NCI-H1694 (cell line): Measurements from ENCODE around the gene AURKB.
"Not testable (repeated sequence)": the region's sequence is repeated elsewhere in the genome, so short reads cannot be mapped to it uniquely, and the experiment has no call there.

Experiments
- DNase-seq: peaks from one replicate; lab custom pipeline; 2025; lab: John Stamatoyannopoulos, UW

Gene AURKB

DNA sequence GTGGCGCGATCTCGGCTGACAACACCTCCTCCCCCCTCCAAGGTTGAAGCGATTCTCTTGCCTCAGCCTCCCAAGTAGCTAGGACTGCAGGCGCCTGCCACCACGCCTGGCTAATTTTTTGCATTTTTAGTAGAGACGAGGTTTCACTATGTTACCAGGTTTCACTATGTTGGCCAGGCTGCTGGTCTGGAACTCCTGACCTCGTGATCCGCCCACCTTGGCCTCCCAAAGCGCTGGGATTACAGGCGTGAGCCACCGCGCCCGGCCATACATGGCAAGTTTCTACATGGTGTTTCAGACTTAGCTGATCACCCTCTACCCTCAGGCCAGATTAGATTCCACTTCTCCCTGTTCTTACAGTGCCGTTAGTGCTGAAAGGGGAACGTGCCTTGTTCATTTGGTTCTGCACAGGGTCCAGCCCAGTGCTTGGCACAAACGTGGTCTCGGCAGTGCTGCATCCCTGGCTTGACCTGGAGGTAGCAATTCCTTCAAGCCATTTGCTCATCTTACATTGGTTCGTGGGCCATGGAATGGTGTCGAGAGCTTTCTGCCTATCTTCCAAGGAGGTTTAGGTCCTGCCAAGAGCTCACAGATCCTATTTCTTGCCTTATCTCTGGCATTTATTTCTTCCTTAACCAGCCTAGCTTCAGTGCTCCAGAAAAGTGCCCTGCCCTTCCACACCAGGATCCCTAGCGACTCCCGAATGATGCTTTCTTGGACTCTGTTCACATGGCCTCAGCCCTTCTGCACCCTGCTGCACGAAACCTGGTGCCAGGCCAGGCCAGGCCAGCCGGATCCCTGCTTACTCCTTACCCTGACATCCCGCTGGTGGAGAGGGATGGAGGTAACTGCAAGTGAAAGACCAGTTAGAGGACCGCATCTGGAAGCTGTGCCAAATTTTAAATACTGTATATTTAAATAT, 14.8 kb upstream of the AURKB start:
- no peak for DNase-seq

DNA sequence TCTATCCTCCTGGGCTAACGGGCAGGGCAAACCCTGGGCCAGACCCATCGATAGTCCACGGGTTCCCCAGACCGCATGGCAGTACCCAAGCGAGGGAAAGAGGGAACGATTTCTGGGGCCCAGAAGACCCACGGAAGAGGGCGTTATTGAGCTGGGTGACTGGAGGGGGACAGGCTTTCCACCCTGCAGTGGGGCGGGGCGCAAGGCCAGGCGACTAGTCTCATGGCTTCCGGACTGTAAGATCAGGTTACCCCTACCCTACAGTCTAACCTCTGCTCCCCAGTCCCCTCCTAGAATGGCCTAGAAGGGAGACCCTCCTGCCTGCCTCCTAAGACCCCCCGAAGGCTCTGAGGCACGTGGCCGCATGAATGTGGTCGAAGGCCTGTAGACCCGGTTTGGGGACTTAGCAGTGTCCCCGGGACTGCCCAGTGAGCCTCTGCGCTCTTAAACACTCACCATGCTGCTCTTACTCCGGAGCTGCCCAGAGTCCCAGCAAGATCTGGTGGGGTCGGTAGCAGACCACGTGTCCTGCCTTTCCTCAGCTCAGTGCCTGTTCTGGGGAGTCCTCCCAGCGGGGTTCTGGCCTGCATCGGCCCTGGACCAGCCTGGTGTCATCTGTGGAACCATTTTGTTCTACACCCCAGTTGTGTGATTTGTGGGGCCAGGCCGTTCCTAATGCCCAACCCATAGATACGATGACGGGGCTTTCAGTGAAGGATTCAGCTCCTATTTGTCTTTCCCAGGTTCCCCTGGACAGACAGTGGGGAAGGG, 13.2 kb upstream of the AURKB start:
- DNase-seq, result peak; percentile 66

GRCh38 chr17:8222630-8223355, 12.4 kb upstream of the AURKB start:
- DNase-seq, result peak; percentile 83

- DNase-seq, result no peak
Measured at GRCh38 chr17:8222380-8222629, 11.9 kb upstream of the AURKB start.

GRCh38 chr17:8221663-8222379, 11.4 kb upstream of the AURKB start:
- peak; percentile 97 for DNase-seq

GRCh38 chr17:8220783-8221662, 10.6 kb upstream of the AURKB start:
- DNase-seq, result peak; percentile 97

- DNase-seq, result not testable (repeated sequence)
Measured at GRCh38 chr17:8214000-8214399, 3.6 kb upstream of the AURKB start.

GRCh38 chr17:8212312-8213180, 2.2 kb upstream of the AURKB start:
- DNase-seq, result no peak

- DNase-seq, result no peak
Measured at GRCh38 chr17:8210761-8211458, 535 bp upstream of the AURKB start.

DNA sequence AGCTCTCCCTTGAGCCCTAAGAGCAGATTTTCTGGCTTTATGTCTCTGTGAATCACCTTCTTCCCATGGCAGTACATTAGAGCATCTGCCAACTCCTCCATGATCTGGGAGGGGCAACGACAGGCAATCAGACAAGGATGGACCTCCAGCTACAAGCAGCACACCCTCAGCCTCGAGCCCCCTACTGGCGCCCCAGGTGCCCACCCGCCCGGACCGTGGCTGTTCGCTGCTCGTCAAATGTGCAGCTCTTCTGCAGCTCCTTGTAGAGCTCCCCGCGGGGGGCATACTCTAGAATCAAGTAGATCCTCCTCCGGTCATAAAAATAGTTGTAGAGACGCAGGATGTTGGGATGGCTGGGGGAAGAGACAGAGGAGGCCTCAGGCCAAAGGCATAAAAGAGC, 3.8 kb downstream of the AURKB start:
- no peak for DNase-seq

DNA sequence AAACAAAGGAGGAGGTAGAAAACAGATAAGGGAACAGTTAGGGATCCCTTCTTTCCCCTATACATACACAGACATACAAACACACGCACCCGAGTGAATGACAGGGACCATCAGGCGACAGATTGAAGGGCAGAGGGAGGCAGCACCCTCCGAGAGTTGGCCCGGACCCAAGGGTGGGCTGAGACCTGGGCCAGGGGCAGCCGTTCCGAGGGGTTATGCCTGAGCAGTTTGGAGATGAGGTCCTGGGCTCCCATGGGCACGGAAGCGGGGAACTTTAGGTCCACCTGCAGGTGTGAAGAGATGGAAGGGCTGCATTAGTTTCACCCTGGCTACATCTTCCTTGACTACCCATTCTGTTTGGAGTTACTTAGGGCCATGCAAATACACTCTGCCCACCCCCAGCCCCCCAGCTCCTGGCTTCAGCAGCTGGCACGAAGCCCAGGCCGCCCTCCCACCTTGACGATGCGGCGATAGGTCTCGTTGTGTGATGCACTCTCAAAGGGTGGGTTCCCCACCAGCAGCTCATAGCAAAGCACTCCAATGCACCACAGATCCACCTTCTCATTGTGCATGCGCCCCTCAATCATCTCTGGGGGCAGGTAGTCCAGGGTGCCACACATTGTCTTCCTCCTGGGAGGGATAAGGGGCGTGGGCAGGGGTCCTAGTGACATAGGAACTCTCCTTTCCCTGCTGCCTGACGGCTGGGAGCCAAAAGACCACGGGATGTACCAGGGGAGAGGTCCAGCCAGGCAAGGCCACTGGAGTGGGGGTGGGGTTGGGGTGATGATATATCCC, 5.4 kb downstream of the AURKB start:
- DNase-seq, result no peak

GRCh38 chr17:8192070-8192815, 18.1 kb downstream of the AURKB start:
- peak; percentile 92 for DNase-seq

DNA sequence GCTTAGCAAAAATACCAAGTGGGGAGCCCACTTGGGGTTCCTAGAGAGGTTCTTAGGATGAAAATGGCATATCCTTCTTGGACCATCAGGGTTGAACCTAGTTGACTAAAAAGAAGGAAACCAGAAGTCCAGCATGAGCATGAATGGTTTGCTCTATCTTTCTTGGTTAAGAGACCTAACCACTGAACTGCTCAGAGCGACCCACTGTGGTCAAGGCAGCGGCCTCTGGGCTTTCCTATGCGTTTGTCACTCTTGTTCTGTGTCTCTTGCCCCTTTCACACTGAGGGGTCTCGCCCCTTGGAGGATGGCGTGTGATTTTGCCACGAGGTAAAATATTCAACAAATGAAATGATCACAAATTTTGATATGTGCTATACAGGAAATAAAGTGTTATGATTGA, 19.9 kb downstream of the AURKB start:
- DNase-seq, result no peak

DNA sequence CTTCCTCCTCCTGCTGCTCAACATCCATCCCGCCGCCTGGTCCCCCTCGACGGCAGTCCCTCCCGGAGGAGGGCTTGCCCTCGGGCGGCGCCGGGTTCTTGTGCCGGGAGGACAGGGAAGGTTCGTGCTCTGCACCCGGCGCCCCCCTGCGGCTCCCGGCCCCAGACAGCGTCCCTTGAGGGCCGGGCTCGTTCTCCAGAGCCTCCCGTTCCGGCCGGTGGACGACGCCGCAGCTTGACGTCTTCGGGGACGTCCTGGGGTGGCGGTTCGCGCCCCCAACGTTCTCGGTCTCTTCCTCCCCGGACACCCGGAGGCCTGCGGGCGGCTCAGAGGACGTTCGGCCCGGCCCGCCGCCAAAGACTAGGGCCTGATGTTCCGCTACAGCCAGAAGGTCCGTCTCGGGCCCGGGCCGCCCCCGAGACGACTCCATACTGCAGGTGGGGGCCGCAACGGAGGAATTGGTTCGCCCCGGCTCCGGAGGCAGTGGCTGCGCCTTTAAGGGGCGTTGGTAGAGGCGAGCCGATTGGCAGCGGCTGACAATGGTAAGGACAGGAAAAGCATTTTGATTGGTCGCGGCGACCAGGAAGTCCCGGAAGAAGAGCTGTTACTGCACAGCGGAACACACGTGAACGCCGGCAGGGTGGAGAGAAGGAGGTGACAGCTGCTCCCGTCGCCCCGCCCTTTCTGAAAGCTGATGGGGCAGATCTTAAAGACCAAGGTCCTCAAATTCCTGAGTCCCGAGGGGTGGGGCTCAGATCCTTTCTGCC, 20.5 kb downstream of the AURKB start, which contains the start of gene BORCS6:
Gene BORCS6 (minus strand): TSS at position 470 of the 767 bp plus-strand sequence. CDS start 40 bp downstream, at position 430.
- peak; percentile 95 for DNase-seq

GRCh38 chr17:8189041-8189710, 21.2 kb downstream of the AURKB start:
- no peak for DNase-seq

- no peak for DNase-seq
Measured at GRCh38 chr17:8188263-8188839, 22.0 kb downstream of the AURKB start.
